SHP77 (cell line): ENCODE data around the gene NAXD.
"Not testable (repeated sequence)": the region's sequence is repeated elsewhere in the genome, so short reads cannot be mapped to it uniquely, and the experiment has no call there.

Source experiments
- DNase-seq, 2 experiments: peaks; one replicate each; lab custom pipeline; 2025; lab: John Stamatoyannopoulos, UW

Gene NAXD

DNA sequence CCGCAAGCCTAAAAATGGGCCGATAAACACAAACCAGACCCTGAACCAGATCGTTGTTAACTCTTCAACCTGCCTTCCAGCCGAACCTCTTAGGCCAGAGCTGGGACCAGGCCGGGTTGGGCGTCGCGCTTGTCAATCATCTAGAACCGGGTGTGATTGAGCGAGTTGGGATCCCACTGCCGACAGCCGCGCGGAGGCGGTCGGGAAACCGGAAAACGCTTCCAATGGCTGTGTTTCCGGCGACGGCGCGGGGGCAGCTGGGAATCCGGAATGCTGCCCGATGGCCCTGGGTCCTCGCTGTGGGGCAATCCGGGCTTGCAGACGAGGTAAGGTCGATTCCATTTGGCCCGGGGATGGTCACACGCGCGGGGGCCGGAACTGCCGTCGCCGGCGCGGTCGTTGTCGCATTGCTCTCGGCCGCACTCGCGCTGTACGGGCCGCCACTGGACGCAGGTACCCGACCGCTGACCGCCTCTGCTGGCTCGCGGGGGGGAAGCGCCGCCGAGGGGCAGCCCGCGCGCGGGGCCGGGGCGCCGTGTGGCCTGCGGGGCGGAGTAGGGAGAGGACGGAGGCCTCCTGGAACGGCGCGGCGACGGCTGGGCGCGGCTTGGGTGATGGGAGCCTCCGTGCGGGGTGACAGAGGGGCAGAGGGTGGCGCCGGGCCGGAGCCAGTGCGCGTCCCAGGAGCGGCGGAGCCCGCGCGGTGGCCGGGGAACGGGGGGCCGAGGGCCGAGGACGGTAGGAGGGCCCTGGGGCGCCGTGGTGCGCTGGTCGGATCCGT is at the start of gene NAXD:
TSS of gene NAXD (plus strand) at position 224 of the 781 bp plus-strand sequence. CDS start at position 281, 57 bp downstream.
- peak; percentile 98 to 99 for DNase-seq

DNA sequence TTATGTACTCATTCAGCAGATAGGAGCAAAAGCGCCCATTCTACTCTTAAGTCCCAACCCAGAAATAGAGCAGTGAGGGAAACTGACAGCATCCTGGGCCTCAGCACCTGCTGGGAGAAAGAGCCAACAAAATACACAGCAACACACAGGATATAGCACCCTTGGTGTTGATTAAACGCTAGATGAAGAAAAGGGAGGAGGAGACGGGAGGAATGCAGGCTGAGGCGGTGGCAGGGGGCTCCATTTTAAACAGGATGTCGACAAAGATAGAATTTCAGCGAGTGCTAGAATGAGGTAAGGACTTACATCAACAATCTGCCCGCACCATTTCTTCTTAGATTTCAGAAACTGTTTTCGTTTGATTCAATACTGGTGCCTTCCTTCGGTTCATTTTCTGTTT is 49.2 kb upstream of the NAXD start:
- no peak for DNase-seq

DNA sequence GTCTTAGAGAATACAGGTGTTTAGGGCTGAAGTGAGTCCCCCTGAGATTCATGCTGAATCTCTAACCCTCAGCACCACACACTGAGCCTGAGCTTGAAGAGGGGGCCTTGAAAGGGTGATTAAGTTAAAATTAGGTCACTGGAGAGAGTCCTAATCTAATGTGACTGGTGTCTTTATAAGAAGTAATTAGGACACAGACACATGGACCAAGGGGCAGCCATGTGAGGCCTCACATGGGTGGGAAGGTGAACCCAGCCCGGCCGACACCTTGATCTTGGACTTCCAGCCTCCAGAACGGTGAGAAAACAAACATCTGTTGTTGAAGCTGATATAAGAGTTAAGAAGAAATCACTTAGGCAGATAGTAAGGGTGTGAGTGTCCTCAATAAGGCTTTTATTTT is 46.7 kb upstream of the NAXD start:
- no peak for DNase-seq

DNA sequence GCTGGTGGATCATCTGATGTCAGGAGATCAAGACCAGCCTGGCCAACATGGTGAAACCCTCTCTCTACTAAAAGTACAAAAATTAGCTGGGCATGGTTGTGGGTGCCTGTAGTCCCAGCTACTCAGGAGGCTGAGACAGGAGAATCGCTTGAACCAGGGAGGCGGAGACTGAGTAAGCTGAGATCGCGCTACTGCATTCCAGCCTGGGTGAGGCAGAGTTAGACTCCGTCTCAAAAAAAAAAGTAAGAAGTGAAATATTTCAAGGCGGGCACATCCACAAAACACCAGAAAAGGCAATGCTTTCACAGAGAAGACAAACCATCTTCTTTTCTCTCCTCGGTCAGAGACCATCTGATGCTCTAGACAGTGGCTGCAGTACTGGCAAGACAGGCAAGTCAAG is 45.4 kb upstream of the NAXD start:
- not testable (repeated sequence) for DNase-seq

DNA sequence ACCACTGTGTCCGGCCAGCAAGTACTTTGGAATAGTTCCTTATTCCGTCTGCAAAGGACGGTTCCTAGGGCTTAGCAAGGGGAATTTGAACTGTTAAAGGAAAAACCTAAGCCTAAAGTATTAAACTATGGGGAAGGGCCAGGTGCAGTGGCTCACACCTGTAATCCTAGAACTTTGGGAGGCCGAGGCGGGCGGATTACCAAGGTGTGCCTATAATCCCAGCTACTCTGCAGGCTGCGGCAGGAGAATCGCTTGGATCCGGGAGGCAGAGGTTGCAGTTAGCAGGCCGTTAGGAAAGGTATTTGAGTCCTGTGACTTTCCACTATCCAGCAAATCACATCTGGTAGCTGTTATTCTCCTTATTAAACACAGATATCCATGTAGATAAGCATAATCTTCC is 44.5 kb upstream of the NAXD start:
- DNase-seq, result no peak

DNA sequence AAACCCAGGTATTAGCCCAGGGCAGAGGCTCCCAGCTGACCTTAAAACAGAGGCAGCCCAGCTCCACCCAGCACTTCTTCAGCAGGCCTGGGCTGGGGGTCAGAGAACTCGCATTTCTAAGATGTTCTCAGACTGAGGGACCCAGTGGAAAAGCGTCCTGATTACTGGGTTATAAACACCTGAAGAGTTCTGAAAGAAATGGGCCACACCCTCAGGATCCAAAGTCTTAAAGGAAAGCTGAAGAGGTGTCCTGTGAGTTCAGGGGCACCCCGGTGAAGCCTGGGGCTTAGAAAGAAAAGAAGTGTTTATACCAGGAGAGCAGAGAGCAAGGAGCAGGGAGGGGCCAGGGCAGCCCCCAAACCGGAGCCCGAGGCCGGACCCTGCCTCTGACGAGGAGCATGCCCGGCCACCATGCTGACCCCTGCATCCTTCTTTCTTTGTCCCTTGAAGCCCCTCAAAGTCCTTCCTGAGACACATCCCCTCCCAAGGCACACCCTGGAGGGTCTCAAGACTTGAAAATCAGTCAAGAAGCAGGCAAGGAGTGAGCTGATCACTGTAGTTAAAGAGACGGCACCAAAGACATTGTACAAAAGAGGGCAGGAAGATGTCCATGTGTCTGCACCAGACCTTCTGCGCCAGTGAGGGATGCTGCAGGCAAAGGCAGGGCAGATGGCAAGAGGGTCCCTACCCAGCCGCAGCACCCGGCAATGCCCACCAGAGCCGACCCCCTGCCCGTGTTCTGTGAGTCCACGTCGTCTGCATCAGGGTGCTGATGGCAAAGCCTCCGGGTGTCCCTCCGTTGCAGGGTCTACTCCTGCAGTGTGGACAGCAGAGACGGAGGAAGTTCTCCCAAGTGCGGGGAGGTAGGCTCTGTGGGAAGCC is 43.2 kb upstream of the NAXD start:
- no peak for DNase-seq

DNA sequence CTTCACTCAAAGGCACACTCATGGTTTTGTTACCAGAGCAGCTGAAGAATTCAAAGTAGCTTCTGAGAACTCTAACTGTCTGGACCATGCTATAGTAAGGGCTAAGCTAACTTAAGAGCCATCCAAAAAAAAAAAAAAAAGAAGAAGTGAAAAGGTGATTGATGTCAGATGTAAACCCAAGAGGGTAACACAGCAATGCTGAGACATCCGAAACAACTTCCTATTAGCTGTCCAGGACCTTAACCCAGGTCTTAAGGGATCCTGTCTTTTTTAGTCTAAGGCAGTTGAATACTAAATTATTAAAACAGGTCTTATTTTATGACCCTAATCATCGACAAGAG is 42.6 kb upstream of the NAXD start:
- no peak for DNase-seq

DNA sequence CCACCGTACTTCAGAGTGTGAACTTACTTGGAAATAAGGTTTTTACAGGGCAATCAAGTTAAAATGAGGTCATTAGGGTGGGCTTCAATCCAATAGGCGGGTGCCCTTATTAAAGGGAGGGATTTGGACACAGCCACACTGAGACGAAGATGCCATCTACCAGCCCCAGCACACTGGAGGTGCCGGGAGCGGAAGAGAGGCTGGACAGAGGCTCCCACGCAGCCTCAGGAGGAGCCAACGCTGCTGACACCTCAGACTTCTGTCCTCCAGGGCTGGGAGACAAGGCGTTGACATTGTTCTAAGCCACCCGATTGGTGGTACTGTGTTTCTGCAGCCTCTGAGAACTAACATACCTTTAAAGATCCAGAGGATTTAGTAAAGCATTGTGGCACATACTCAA is 41.2 kb upstream of the NAXD start:
- DNase-seq, result no peak

DNA sequence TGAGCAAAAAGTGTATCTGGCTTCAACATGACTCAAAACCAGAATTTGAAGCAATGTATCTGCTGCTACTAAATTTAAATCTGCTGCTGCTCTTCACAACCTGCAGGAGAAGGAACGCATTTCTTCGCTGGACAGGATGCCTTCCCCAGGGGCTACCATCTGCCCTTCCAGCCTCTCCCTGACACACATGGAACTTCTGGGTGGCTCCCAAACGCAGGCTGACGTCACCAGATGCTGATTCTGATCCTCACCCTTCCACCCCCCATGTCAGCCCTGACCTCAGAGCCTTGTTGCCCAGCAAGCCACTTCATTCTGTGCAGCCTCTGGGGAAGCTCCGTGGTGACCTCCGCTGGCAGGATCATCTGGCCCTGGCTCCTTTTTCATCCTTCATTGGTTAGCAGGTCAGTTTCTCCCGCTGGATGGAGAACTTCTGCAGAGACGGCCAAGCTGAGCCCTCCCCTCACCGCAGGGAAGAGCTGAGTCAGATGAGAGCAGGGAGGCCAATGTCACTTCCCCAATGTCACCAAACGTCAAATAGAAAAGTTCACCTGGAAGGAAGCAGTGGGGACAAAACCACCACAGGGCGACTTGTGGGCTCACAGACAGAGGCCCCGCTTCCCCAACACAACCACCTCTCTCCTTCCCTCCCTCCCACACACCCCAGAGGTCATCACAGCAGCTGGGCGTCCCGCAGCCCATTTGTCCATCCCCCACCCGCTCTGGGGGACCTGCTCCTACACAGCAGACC is 39.8 kb upstream of the NAXD start:
- DNase-seq, result peak; percentile 42 to 60

DNA sequence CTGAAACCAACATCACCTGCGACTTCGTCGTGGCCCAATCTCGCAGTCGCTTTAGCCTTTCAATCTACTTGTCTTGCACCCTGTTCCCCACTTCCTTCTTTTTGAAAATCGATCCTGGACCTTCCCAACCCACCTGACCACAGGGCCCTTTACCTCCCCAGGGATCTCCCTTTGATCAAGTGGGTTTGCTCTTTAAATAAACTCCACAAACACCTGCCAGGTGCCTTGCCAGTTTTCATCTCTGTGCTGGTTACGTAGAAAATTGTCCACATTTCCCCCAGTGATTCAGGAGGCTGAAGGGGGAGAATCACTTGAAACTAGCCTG is 39.3 kb upstream of the NAXD start:
- DNase-seq, result no peak

DNA sequence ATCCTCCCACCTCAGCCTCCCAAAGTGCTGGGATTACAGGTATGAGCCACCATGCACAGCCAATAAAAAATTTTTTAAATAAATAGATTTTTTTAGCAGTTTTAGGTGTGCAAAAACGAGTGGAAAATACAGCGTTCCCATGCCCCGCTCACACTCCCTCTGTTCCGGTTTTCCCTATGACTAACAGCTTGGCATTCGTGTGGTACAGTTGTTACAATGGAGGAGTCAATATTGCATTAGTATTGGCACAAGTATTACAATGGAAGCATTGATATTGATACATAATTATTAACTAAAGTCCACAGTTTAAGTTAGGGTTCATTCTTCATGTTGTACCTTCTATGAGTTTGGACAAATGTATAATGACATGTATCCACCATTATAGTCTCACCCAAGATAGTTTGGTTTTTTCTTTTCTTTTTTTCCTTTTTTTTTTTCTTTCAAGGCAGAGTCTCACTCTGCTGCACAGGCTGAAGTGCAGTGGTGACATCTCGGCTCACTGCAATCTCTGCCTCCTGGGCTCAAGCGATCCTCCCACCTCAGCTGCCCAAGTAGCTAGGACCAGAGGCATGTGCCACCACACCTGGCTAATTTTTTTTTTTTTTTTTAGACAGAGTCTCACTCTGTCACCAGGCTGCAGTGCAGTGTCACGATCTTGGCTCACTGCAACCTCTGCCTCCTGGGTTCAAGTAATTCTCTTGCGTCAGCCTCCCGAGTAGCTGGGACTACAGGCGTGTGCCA is 38.4 kb upstream of the NAXD start:
- DNase-seq, result no peak

DNA sequence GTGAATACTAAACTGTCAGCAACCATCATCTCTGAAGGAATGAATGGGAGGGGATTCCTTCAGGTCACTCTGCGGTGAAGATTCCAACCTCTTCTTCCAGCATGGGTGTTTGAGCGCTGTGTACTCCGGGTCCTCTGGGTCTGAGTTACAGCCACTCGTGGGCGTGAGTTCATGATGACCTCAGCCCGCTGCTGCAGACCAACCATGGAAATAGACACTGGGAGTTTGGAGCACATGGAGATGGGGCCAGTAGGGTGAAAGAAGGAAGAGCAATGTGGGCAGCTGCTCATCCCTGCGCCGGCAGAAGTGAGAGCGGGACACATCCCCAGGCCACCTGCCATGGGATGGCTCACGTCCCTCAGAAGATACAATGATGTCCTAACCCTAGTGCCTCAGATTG is 37.0 kb upstream of the NAXD start:
- DNase-seq, result no peak

DNA sequence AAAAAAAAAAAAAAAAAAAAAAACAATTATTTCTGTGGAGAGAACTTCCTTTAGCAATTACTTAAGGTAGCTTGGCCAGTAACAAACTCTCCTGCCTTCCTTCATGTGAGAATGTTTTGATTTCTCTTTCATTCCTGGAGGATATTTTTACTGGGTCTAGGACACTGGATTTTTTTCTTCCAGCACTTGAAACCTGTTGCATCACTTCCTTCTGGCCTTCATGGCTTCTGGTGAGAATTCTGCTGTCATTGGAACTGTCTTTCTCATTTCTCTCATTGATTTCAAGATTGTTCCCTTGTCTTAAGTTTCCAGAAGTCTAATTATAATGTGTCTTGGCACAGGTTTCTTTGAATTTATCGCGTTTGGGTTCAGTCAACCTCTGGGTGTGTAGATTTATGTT is 34.5 kb upstream of the NAXD start:
- no peak for DNase-seq

DNA sequence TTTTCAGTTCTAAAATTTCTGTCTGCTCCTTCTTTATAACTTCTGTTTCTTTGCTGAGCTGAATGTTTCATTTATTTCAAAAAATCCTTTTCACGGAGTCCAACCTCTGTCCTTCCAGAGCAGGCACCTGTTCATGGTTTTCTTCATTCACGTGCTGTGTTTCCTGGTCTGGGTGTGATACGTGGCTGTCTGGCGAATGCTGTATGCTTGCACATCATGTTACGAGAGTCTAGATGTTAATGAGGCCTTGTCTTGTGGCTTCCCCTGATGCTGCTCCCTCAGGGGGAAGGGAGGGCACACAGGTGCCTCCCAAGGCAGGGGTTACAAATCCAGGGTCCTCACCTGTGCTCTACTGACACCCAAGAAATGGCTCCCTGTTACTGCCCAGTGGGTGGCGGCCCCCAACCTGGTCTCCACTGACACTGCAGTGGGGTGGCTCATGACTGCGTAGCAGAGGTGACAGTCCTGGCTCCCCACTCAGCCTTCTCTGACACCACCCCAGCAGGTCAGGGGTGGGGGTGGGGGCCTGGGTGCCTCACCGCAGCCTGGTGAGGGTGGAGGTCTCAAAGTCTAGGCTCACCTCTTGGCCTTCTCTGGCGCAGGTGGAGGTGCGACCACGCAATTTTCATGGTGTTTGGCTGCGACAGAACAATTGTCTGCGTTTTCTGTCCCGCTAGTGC is 33.7 kb upstream of the NAXD start:
- DNase-seq, result no peak

DNA sequence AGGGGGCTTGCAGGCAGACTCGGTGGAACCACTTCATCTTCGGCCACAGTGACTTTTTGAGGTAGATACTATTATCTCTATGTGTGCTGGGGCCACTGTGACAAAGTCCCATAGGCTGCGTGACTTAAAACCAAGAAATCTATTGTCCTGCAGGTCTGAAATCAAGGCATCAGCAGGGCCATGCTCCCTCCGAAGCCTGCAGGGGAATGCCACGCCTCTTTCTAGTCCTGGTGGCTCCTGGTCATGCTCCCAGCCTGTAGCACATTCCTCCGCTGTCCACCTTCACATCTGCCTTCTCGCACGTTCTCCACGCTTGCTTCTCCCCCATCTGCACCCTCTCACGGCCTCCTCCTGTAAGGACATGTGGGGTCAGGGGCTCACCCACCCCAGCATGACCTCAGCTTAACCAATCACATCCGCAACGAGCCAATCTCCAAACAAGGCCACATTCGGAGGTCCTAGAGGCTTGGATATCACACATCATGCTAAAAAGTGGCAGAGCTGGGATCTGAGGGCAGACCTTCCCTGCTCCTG is 32.9 kb upstream of the NAXD start:
- no peak for DNase-seq

DNA sequence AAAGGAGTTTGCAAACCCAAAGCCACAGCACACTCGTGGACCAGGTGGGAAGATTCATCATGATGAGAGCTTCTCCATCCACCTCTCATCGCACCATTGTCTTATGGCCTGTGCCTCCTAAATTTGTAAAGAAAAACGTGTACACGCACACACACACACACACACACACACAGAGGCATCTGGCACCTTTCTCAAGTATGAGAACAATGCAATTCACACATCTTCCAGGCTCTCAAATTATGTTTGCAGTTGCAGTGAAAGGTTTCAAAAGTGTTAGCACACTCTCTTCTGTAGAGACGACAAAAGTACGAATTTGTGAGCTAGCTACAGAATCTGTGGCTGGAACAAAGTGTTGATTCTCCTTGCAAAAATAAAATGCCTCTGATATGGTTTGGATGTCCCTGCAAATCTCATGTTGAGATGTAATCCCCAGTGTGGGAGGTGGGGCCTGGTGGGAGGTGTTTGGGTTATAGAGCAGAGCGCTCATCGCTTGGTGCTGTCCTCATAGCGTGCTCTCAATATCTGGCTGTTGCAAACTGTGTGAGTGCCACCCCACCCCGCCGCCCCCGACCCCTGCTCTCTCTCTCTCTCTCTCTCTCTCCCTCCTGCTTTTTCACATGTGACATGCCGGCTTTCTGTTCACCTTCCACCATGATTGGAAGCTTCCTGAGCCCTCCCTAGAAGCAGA is 32.0 kb upstream of the NAXD start:
- DNase-seq, result no peak

DNA sequence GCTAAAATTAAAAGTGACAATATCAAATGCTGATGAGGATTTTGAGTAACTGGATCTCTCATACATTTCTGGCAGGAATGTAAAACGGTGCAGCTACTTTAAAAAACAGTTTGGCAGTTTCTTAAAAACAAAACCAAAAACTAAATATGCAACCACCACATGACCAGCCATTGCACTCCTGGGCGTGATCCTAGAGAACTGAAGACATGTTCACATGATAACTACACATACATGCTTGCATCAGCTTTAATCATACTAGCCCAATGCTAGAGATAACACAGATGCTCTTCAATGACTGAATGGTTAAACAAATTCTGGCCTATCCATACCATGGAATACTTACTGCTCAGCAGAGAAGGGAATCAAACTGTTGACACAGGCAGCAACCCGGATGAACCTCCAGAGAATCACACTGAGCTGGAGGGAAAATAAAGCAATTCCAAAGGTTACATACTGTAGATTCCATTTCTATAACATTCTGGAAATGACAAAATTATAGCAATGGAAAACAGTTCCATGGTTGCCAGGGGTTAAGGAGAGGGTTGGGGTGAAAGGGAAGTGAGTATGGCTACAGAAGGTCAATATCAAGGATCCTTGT is 25.5 kb upstream of the NAXD start:
- no peak for DNase-seq

DNA sequence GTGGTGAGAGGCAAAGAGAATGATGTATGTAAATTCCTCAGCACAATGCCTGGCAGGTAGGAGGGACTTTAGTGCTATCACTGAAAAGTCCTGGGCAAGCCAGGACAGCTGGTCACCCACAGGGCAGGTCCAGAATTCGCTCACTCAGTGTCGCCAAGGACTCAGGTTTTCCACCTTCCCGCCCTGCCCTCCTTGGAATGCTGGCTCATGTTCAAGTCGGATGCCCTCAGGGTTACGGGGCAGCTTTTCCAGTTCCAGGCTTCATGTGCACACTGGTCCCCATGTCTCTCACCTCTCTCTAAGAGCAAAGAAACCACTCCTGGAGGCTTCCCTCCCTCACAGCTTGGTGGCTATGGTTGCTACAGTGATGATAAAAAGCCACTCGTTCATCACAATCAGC is 24.8 kb upstream of the NAXD start:
- DNase-seq, result no peak

DNA sequence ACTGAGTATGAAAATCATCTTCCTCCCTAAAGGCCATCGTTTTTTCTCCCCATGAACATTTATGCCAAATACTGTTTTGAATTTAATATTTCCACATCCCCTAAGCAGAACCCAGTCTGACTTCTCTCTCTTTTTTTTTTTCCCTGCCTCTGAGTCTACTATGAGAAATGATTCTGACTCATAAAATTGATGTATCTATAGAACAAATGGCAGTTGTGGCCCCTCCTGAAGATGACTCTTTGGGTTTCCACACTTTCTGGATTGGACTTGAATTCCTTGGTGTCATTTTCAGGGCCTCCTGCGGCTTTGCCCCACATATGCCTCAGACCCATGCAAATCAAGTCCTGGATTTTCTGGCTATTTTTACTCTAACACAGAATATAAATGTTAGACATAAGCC is 22.7 kb upstream of the NAXD start:
- no peak for DNase-seq

DNA sequence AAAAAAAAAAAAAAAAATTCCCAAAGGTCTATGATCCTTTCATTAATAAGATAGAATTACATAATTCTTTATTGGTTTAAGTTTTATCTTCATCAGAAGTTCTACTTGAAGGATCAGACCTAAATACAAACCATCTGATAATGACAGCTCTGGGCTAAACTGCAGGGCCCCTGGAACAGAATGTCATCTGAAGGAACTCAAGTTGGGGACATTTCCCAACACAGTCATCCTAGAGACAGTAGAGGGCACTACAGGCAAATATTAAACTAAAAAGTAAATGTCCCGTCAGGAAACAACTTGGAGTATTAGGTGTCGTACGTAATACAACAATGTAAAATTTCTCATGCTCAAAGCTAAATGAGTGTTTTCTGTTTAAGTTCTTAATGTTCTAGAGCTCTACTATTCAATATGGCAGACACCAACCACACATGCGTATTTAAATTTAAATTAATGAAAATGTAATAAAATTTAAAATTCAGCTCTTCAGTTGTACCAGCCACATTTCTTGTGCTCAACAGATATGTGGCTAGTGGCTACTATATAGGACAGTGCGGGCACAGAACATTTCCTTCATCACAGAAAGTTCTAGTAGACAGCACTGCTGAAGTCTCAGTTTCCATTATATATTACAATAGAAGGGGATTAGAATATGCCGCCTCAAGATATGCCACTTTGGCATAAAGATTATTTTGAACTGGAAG is 21.8 kb upstream of the NAXD start:
- DNase-seq, result peak; percentile 35 to 74
